Spleen (tissue), 7 donors: ENCODE results near the gene SERPING1.

Experiments
- CTCF ChIP-seq, 11 experiments: fragments of 200-600 bp in 7 of 11; fragments of 450-650 bp in 4 of 11; sonication (generic) in 4 of 11; IDR thresholded peaks in 8 of 11; conservative IDR thresholded peaks in 3 of 11; 1 replicate in 7 of 11; 2 replicates in 4 of 11; pipeline versions ENCODE4 v1.4.0 to v1.8.0; 2016 to 2021; ENCODE audit warnings: antibody characterized with exemption in 11 of 11, inconsistent platforms in 4 of 11, mild to moderate bottlenecking in 1 of 11
- POLR2AphosphoS5 ChIP-seq, 3 donors: sonication (generic); formaldehyde crosslinking; IDR thresholded peaks; one replicate each; pipeline ENCODE4 v1.5.1; 2017; ENCODE audit warnings: antibody characterized with exemption in 3 of 3
- donor health status: DM: no; HTN: no; CAD: no; lungs with moderate emphysema.
- donor health status: DM: no; HTN: no; CAD: no.
- donor health status: DM: no; HTN: no; CAD: no.

GRCh38 chr11:57644748-57645688, 47.5 kb downstream of the SERPING1 start:
- TF ChIP-seq POLR2AphosphoS5 (IDR thresholded peaks at IDR 0.05) = no peak
- peak; percentile 49 to 93 (median 83) for TF ChIP-seq CTCF (IDR thresholded peaks at IDR 0.05 in 8 of 11, conservative IDR thresholded peaks at IDR 0.05 in 3 of 11)
